Measurements from ENCODE around the gene SRPK2. TPM values are rescaled to one million over a fixed set of nuclear protein-coding genes. Genes with fewer than 3 reads are reported as not detected.

The SRPK2 gene
- total and polyA plus RNA-seq, 2 donors (not counting 1 experiment from before 2014, with no cell fraction given), result 15.2 to 108 TPM

DNA sequence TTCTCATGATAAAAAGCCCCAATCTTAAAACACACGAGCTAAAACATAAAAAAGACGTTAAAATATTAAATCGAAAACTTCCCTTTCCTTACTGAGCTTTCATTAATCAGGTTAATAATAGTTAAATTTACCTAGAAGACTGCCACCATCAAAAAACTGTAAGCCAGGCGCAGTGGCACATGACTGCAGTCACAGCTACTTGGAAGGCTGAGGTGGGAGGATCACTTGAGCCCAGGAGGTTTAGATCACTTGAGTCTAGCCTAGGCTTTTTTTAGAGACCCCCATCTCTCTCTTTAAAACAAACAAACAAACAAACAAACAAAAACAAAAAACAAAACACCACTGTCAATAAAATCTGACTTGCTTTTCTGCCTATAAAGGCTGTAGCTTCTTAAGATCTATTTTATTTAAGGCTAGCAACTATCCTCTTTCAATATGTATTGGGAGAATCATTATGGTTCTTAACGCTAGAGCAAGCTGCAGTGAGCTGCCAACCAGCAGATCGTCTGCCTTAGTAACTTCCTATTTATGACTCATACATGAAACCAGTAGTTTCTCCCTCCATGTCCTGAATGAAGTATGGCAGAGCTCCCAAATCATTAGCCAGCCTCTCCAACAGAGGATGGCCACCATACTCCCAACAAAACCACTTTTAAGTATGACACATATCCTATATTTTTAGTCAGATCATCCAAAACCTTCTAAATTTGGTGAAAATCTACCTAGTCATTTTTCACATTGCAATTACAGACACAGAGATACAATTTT lies 163.7 kb downstream of the SRPK2 start:
- Mint-ChIP-seq H3K4me3 (no peak overlapping the region), H3K27ac (peak overlapping the region; percentile 69), H3K27me3 (no peaks in the 10 kb centered on the region), H3K9me3 (ENCODE audit: insufficient read depth) (no peaks in the 10 kb centered on the region), H3K4me1 (peaks cover 26% of the 10 kb centered on the region)
- Histone ChIP-seq H3K4me1 (ENCODE audit: control insufficient read depth in 2 of 2, insufficient read depth in 2 of 2, low read length in 2 of 2) (peaks cover 7 to 10% of the 10 kb centered on the region in 2 donors), H3K27ac (ENCODE audit: low read length in 2 of 2) (peak overlapping the region in 1 of 2 donors; percentile 9), H3K9me3 (ENCODE audit: control extremely low read depth in 1 of 3, control insufficient read depth in 2 of 3, insufficient read depth in 1 of 3, low read length in 2 of 3) (peaks cover 0 to 11% (median 0%) of the 10 kb centered on the region in 3 donors), H3K4me2 (replicated peaks; ENCODE audit: low read depth, low read length, poor library complexity, severe bottlenecking) (peak overlapping the region; percentile 34), H3K79me2 (ENCODE audit: control insufficient read depth, insufficient read depth, low read length) (peaks cover 91% of the 10 kb centered on the region), H3K9ac (ENCODE audit: low read length) (no peak overlapping the region), H4K20me1 (ENCODE audit: control insufficient read depth, insufficient read depth, low read length, poor library complexity, severe bottlenecking) (peaks cover 38% of the 10 kb centered on the region), H3K36me3 (replicated peaks in 1 of 2; ENCODE audit: control extremely low read depth in 1 of 2, control insufficient read depth in 1 of 2, extremely low read depth in 1 of 2, insufficient read depth in 2 of 2, low read length in 1 of 2) (peaks cover 2 to 5% of the 10 kb centered on the region in 2 experiments), H3K27me3 (replicated peaks in 1 of 4; ENCODE audit: control extremely low read depth in 1 of 4, control insufficient read depth in 3 of 4, insufficient read depth in 4 of 4, low read length in 3 of 4) (no peaks in the 10 kb centered on the region), H2AFZ (ENCODE audit: insufficient read depth, low read depth, low read length, poor library complexity, severe bottlenecking) (no peak overlapping the region), H3K4me3 (ENCODE audit: control extremely low read depth in 1 of 5, extremely low read depth in 1 of 5, insufficient read depth in 1 of 5, low read depth in 2 of 5, low read length in 4 of 5) (no peak overlapping the region)
- CTCF ChIA-PET, result interaction anchor here (1.3 kb wide), 2 partner anchors 14 to 20 kb away, joined by 3 read pairs; no protein-coding TSS in a partner anchor
- TF ChIP-seq EZH2 (IDR thresholded peaks at IDR 0.05; ENCODE audit: borderline replicate concordance, insufficient read depth, low read depth, low read length, poor library complexity, severe bottlenecking) (no peak), CTCF (IDR thresholded peaks at IDR 0.05) (no peak)
- ATAC-seq (ENCODE audit: low read depth), result peak; percentile 71
- peak; percentile 40 for DNase-seq
- intact Hi-C loops (cut with micrococcal nuclease), result no loop called here
- POLR2A ChIA-PET, result interaction anchor here (0.5 kb wide), 1 partner anchor 222 kb away, joined by 3 read pairs; no protein-coding TSS in a partner anchor
- WGBS (ENCODE audit: insufficient coverage), result no CpG with 5 or more reads among the region's 6 CpGs

DNA sequence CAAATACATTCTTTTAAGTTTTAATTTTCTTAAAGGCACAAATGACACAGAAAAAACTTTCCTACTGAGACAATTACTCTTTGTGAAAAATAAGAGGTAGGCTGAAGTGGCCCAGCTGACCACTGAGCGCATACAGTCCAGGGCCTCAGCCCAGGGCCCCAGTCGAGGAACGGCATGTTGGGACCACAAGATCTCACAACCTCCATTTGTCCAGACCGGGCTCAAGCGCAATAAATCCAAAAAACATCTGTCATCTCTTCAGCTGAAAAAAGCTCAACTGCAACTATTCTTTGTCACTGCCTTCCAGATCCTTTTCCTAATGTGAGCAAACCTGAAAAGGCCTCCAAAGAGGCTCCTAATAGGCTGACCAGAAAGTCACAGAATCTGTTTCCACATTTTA lies 165.8 kb downstream of the SRPK2 start:
- Mint-ChIP-seq H3K27me3 (no peaks in the 10 kb centered on the region), H3K9me3 (ENCODE audit: insufficient read depth) (no peaks in the 10 kb centered on the region), H3K4me3 (no peak overlapping the region), H3K4me1 (peaks cover 34% of the 10 kb centered on the region), H3K27ac (no peak overlapping the region)
- intact Hi-C loops (cut with micrococcal nuclease), result no loop called here
- ATAC-seq (ENCODE audit: low read depth) (no peak), DNase-seq (no peak)
- ChIA-PET CTCF (no interaction called here), POLR2A (no interaction called here)
- Histone ChIP-seq H3K27me3 (replicated peaks in 1 of 4; ENCODE audit: control extremely low read depth in 1 of 4, control insufficient read depth in 3 of 4, insufficient read depth in 4 of 4, low read length in 3 of 4) (no peaks in the 10 kb centered on the region), H3K4me1 (ENCODE audit: control insufficient read depth in 2 of 2, insufficient read depth in 2 of 2, low read length in 2 of 2) (peaks cover 7 to 10% of the 10 kb centered on the region in 2 donors), H3K27ac (ENCODE audit: low read length in 2 of 2) (no peak overlapping the region), H2AFZ (ENCODE audit: insufficient read depth, low read depth, low read length, poor library complexity, severe bottlenecking) (no peak overlapping the region), H3K9me3 (ENCODE audit: control extremely low read depth in 1 of 3, control insufficient read depth in 2 of 3, insufficient read depth in 1 of 3, low read length in 2 of 3) (no peaks in the 10 kb centered on the region), H3K4me2 (replicated peaks; ENCODE audit: low read depth, low read length, poor library complexity, severe bottlenecking) (no peak overlapping the region), H3K79me2 (ENCODE audit: control insufficient read depth, insufficient read depth, low read length) (peaks cover 92% of the 10 kb centered on the region), H4K20me1 (ENCODE audit: control insufficient read depth, insufficient read depth, low read length, poor library complexity, severe bottlenecking) (peaks cover 31% of the 10 kb centered on the region), H3K4me3 (ENCODE audit: control extremely low read depth in 1 of 5, extremely low read depth in 1 of 5, insufficient read depth in 1 of 5, low read depth in 2 of 5, low read length in 4 of 5) (no peak overlapping the region), H3K9ac (ENCODE audit: low read length) (no peak overlapping the region), H3K36me3 (replicated peaks in 1 of 2; ENCODE audit: control extremely low read depth in 1 of 2, control insufficient read depth in 1 of 2, extremely low read depth in 1 of 2, insufficient read depth in 2 of 2, low read length in 1 of 2) (peaks cover 0 to 2% of the 10 kb centered on the region in 2 experiments)
- whole genome bisulfite sequencing (ENCODE audit: insufficient coverage), result 96% methylated on average over 5 of the region's 5 CpGs
- TF ChIP-seq EZH2 (IDR thresholded peaks at IDR 0.05; ENCODE audit: borderline replicate concordance, insufficient read depth, low read depth, low read length, poor library complexity, severe bottlenecking) (no peak), CTCF (IDR thresholded peaks at IDR 0.05) (no peak)
